ENCODE data around the gene SALL2.

DNA sequence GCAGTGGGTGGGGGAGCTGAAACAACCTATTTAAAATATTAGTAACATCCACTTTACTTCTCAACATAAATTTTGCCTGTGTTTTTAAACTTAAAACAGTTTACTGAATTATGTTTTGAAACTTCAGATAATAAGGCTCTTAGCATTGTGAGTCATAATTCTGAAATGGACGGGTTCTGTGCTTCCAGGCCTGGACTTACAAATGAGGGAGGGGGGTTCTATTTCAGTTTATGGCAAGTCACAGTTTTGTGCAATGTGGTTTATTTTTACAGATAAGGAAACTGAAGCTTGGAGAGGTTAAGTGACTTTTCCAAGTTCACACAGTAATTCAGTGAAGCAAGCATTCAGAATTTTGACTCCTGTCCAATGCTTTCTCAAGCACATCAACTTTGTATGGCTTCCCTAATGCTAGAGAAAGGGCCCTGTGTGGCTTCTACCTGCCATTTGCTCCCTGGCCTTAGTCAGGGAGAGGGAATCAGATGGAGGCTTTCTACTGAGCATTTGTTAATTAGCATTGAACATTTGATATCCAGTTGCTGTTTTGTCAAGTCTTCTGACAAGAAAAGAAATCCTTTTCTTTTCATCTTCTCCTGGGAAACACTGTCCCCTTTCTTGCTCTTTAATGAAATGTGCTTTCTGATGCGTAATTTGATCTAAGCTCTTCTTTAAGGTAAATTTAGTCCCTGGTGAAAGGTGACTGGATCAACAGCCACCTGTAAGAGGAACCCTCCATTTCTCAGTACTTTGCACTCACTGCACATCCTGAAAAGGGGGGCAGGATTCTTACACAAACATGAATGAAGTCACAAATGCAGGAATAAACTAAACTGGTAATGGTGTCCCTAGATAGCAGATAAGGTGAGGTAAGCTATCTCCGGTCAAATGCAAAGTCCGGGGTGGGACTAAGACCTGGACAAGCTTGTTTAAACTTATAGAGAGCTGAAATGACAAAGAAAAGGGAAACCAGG lies 2.5 kb upstream of the SALL2 start:
- TF ChIP-seq, protein P1, sequence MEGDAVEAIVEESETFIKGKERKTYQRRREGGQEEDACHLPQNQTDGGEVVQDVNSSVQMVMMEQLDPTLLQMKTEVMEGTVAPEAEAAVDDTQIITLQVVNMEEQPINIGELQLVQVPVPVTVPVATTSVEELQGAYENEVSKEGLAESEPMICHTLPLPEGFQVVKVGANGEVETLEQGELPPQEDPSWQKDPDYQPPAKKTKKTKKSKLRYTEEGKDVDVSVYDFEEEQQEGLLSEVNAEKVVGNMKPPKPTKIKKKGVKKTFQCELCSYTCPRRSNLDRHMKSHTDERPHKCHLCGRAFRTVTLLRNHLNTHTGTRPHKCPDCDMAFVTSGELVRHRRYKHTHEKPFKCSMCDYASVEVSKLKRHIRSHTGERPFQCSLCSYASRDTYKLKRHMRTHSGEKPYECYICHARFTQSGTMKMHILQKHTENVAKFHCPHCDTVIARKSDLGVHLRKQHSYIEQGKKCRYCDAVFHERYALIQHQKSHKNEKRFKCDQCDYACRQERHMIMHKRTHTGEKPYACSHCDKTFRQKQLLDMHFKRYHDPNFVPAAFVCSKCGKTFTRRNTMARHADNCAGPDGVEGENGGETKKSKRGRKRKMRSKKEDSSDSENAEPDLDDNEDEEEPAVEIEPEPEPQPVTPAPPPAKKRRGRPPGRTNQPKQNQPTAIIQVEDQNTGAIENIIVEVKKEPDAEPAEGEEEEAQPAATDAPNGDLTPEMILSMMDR (IDR thresholded peaks at IDR 0.05), result no peak
- no peak for TF ChIP-seq EZH2 (IDR thresholded peaks at IDR 0.05)
